ENCODE data around the gene VPS4B. TPM values are rescaled to one million over a fixed set of nuclear protein-coding genes. Genes with fewer than 3 reads are reported as not detected.
A peak's percentile ranks its signal among the peaks of the same experiment; 100 is the strongest.

Gene VPS4B
- total RNA-seq, 1 experiment from 2014 or later, result 24.5 TPM

- H3K27me3 ChIP-seq (ENCODE audit: control insufficient read depth, insufficient read depth, low read length), result no peaks in the 10 kb centered on the region
- peak; percentile 55 for DNase-seq
- no peak overlapping the region for H3K4me3 ChIP-seq (ENCODE audit: insufficient read depth, low read depth, low read length)
- peaks cover 5% of the 10 kb centered on the region for H3K36me3 ChIP-seq (replicated peaks; ENCODE audit: control insufficient read depth, insufficient read depth, low read length)
Observed at GRCh38 chr18:63339920-63340484, 82.3 kb downstream of the VPS4B start.

Other genes starting within 250 kb of the VPS4B start
- gene BCL2, start 102.7 kb downstream of the VPS4B start, total RNA-seq (2014; rRNA removed; shearing (Covaris generic)), result 0.81 and 1.8 TPM in 2 replicates
- gene KDSR, start 55.3 kb downstream of the VPS4B start, total RNA-seq (2014; rRNA removed; shearing (Covaris generic)), result 21.1 and 23.9 TPM in 2 replicates
- 0.07 and 0.28 TPM in 2 replicates for gene SERPINB5, start 54.5 kb upstream of the VPS4B start, total RNA-seq (2014; rRNA removed; shearing (Covaris generic))
- not detected in 2 replicates for gene SERPINB12, start 119.9 kb upstream of the VPS4B start, total RNA-seq (2014; rRNA removed; shearing (Covaris generic))
- gene SERPINB13, start 164.9 kb upstream of the VPS4B start, total RNA-seq (2014; rRNA removed; shearing (Covaris generic)), result not detected in 2 replicates
- gene SERPINB4, start 221.8 kb upstream of the VPS4B start, total RNA-seq (2014; rRNA removed; shearing (Covaris generic)), result not detected in 2 replicates
- not detected in 2 replicates for gene SERPINB3, start 239.4 kb upstream of the VPS4B start, total RNA-seq (2014; rRNA removed; shearing (Covaris generic))